GM12892 (cell line): ENCODE data around the gene BPIFB6.

ENCODE experiments used
- POLR2A ChIP-seq: IDR thresholded peaks from 2 replicates; pipeline ENCODE4 v1.6.1; 2011; ENCODE audit warnings: low read depth, low read length, control low read depth
- POLR2AphosphoS5 ChIP-seq: IDR thresholded peaks from 2 replicates; pipeline ENCODE4 v1.6.1; 2011; ENCODE audit warnings: low read depth, low read length, control low read depth
- TAF1 ChIP-seq: IDR thresholded peaks from 2 replicates; pipeline ENCODE4 v1.6.1; 2011; ENCODE audit warnings: low read depth, mild to moderate bottlenecking, control low read depth, low read length, borderline replicate concordance

GRCh38 chr20:33046412-33046811, 15.0 kb downstream of the BPIFB6 start:
- TF ChIP-seq TAF1: no peak
- no peak for TF ChIP-seq POLR2A
- TF ChIP-seq POLR2AphosphoS5: no peak
